Peyer's patch (tissue), 4 donors: ENCODE measurements around the gene DTX4. TPM values are rescaled to one million over a fixed set of nuclear protein-coding genes. Genes with fewer than 3 reads are reported as not detected.

ENCODE experiments used
- DNase-seq, 3 donors: peaks; one replicate each; pipeline ENCODE4 v3.0.0-alpha.2; 2017 to 2019
- H3K27ac ChIP-seq, 4 donors: fragments of 200-600 bp; sonication (generic); one replicate each; pipeline ENCODE4 v1.5.1; 2016 to 2019
- H3K27me3 ChIP-seq, 2 donors: fragments of 200-600 bp; sonication (generic); one replicate each; pipeline ENCODE4 v1.5.1; 2019
- H3K36me3 ChIP-seq, 3 donors: fragments of 200-600 bp; sonication (generic); one replicate each; pipeline ENCODE4 v1.5.1; 2016 to 2019
- H3K4me1 ChIP-seq, 4 donors: fragments of 200-600 bp; sonication (generic); one replicate each; pipeline ENCODE4 v1.5.1; 2016 to 2019
- H3K4me3 ChIP-seq, 4 donors: fragments of 200-600 bp; sonication (generic); 1 replicate in 3 of 4; 2 replicates in 1 of 4; pipeline ENCODE4 v1.5.1; 2016 to 2019; ENCODE audit warnings: mild to moderate bottlenecking in 1 of 4
- H3K9me3 ChIP-seq, 4 donors: fragments of 200-600 bp; sonication (generic); one replicate each; pipeline ENCODE4 v1.5.1; 2016 to 2019; ENCODE audit warnings: mild to moderate bottlenecking in 1 of 4
- CTCF ChIP-seq, 6 experiments: fragments of 450-650 bp in 4 of 6; fragments of 200-600 bp in 2 of 6; sonication (generic) in 1 of 6; IDR thresholded peaks; one replicate each; pipeline ENCODE4 v1.5.1; 2017 to 2019; ENCODE audit warnings: antibody characterized with exemption in 6 of 6, mild to moderate bottlenecking in 3 of 6, moderate library complexity in 1 of 6
- POLR2A ChIP-seq, 2 donors: fragments of 450-650 bp; IDR thresholded peaks; one replicate each; pipeline ENCODE4 v1.5.1; 2017; ENCODE audit warnings: antibody characterized with exemption in 2 of 2, mild to moderate bottlenecking in 2 of 2, moderate library complexity in 2 of 2
- total RNA-seq, 4 donors: library from RNA; depleted of rRNA; stranded (reverse); fragments of >200 nt; gene quantifications; one replicate each; pipeline ENCODE4 v1.1.0, GENCODE V29; 2016

Gene DTX4
- total RNA-seq, 4 donors from 2014 or later = 41.3 to 93.8 (median 60.9) TPM

DNA sequence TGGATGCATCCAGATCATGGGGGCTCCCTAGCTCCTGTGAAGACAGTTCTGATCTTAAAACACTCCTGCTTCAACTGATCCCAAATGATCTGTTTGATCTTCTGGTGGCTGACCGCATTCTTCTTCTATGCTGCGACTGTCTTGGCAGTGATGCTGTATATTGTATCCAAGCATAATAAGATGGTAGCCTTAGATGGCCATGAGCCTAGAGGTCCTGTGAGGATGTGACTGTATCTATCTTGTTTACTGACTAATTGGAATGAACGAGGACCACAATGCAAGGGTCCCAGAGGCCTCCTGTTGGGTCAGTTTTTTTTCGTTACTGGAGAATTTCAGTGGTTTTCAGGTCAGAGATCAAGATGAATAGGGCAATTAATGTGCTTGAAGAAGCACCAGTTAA lies 47.9 kb downstream of the DTX4 start:
- DNase-seq = no peak
- H3K9me3 ChIP-seq = no peaks in the 10 kb centered on the region
- no peaks in the 10 kb centered on the region for H3K36me3 ChIP-seq
- TF ChIP-seq CTCF (IDR thresholded peaks at IDR 0.05) (no peak), POLR2A (IDR thresholded peaks at IDR 0.05) (no peak)
- no peaks in the 10 kb centered on the region for H3K27me3 ChIP-seq
- peaks cover 0 to 8% (median 2%) of the 10 kb centered on the region in 4 donors for H3K4me1 ChIP-seq
- no peak overlapping the region for H3K27ac ChIP-seq
- H3K4me3 ChIP-seq = no peak overlapping the region

GRCh38 chr11:59221441-59221840 lies 49.5 kb downstream of the DTX4 start:
- Histone ChIP-seq H3K27ac (peak overlapping the region in 1 of 4 donors; percentile 57), H3K4me3 (no peak overlapping the region), H3K4me1 (peaks cover 0 to 8% (median 0%) of the 10 kb centered on the region in 4 donors), H3K36me3 (no peaks in the 10 kb centered on the region), H3K9me3 (no peaks in the 10 kb centered on the region), H3K27me3 (no peaks in the 10 kb centered on the region)
- DNase-seq = no peak
- TF ChIP-seq POLR2A (IDR thresholded peaks at IDR 0.05) (no peak), CTCF (IDR thresholded peaks at IDR 0.05) (peak in 1 of 6 experiments; percentile 25)

- TF ChIP-seq CTCF (IDR thresholded peaks at IDR 0.05) = no peak
- Histone ChIP-seq H3K9me3 (no peaks in the 10 kb centered on the region), H3K27ac (peak overlapping the region in 3 of 4 donors; percentile 8 to 70 (median 57)), H3K4me3 (no peak overlapping the region), H3K27me3 (no peaks in the 10 kb centered on the region), H3K36me3 (no peaks in the 10 kb centered on the region), H3K4me1 (peaks cover 0 to 8% (median 0%) of the 10 kb centered on the region in 4 donors)
- no peak for DNase-seq
Observed at GRCh38 chr11:59222464-59223060, 50.6 kb downstream of the DTX4 start.

GRCh38 chr11:59223177-59223576 lies 51.2 kb downstream of the DTX4 start:
- H3K36me3 ChIP-seq = no peaks in the 10 kb centered on the region
- TF ChIP-seq POLR2A (IDR thresholded peaks at IDR 0.05) = no peak
- no peak for TF ChIP-seq CTCF (IDR thresholded peaks at IDR 0.05)
- DNase-seq = no peak
- no peaks in the 10 kb centered on the region for H3K27me3 ChIP-seq
- no peaks in the 10 kb centered on the region for H3K9me3 ChIP-seq
- no peak overlapping the region for H3K4me3 ChIP-seq
- peaks cover 0 to 8% (median 0%) of the 10 kb centered on the region in 4 donors for H3K4me1 ChIP-seq
- H3K27ac ChIP-seq = peak overlapping the region; percentile 12 to 70 (median 44)

DNA sequence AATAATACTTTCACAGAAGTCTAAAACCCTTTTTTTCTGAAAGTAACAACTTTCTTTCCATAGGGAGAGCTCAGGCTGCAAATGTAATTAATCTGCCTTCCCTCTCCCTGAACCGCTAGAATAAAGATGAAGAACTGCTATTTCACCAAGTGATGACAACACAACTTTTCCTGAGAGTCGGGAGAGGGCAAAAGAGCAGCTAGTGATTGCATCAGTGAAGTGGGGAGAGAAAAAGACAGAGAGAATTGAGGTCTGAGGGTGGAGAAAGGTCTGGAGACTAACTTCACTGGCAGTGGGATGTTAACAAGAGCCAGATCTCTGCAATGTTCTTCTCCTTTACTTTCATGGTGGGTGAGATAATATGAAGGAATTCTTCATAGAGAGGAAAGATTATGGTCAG lies 51.7 kb downstream of the DTX4 start:
- DNase-seq = no peak
- H3K27me3 ChIP-seq = no peaks in the 10 kb centered on the region
- no peaks in the 10 kb centered on the region for H3K9me3 ChIP-seq
- no peaks in the 10 kb centered on the region for H3K36me3 ChIP-seq
- H3K4me3 ChIP-seq = no peak overlapping the region
- peak overlapping the region; percentile 12 to 70 (median 44) for H3K27ac ChIP-seq
- peaks cover 0 to 8% (median 0%) of the 10 kb centered on the region in 4 donors for H3K4me1 ChIP-seq
- TF ChIP-seq POLR2A (IDR thresholded peaks at IDR 0.05) (no peak), CTCF (IDR thresholded peaks at IDR 0.05) (no peak)
